ENCODE data around the gene SNAI3.
A peak's percentile ranks its signal among the peaks of the same experiment; 100 is the strongest.

Gene SNAI3

GRCh38 chr16:88649195-88649923 is 36.9 kb downstream of the SNAI3 start:
- DNase-seq: no peak

GRCh38 chr16:88647178-88648070 is 38.9 kb downstream of the SNAI3 start:
- DNase-seq: no peak

GRCh38 chr16:88646345-88647034 is 39.8 kb downstream of the SNAI3 start:
- DNase-seq: no peak

- no peak for DNase-seq
Measured at GRCh38 chr16:88645941-88646340, 40.4 kb downstream of the SNAI3 start.

- no peak for DNase-seq
Measured at GRCh38 chr16:88645455-88645854, 40.9 kb downstream of the SNAI3 start.

GRCh38 chr16:88643644-88643932 is 42.7 kb downstream of the SNAI3 start:
- no peak for DNase-seq

GRCh38 chr16:88642881-88643643 is 43.2 kb downstream of the SNAI3 start:
- DNase-seq: no peak

GRCh38 chr16:88640498-88641247 is 45.6 kb downstream of the SNAI3 start:
- DNase-seq: no peak

GRCh38 chr16:88640039-88640495 is 46.2 kb downstream of the SNAI3 start:
- no peak for DNase-seq

GRCh38 chr16:88639231-88640038 is 46.9 kb downstream of the SNAI3 start:
- DNase-seq: no peak

GRCh38 chr16:88638323-88639230 is 47.7 kb downstream of the SNAI3 start, which contains the start of gene IL17C:
TSS of gene IL17C (plus strand) at chr16:88638572. CDS start at chr16:88638642, 70 bp downstream.
- DNase-seq: no peak

- no peak for DNase-seq
Measured at GRCh38 chr16:88636488-88637265, 49.6 kb downstream of the SNAI3 start.

- no peak for DNase-seq
Measured at GRCh38 chr16:88635671-88636319, 50.5 kb downstream of the SNAI3 start.

GRCh38 chr16:88634994-88635670 is 51.2 kb downstream of the SNAI3 start:
- no peak for DNase-seq

GRCh38 chr16:88634141-88634993 is 51.9 kb downstream of the SNAI3 start:
- no peak for DNase-seq

GRCh38 chr16:88633684-88634140 is 52.6 kb downstream of the SNAI3 start:
- peak in 1 of 2 donors; percentile 45 for DNase-seq

GRCh38 chr16:88632587-88632930 is 53.7 kb downstream of the SNAI3 start:
- no peak for DNase-seq

All from hippocampal formation (tissue), 2 donors.